ENCODE results near the gene ST6GALNAC3.

- TF ChIP-seq CTCF (IDR thresholded peaks at IDR 0.05): no peak
- TF ChIP-seq POLR2A (IDR thresholded peaks at IDR 0.05): no peak
Observed at GRCh38 chr1:76279101-76279748, 204.7 kb downstream of the ST6GALNAC3 start.
